Mucosa of descending colon (tissue), 3 donors: ENCODE results near the gene DCBLD1. TPM values are rescaled to one million over a fixed set of nuclear protein-coding genes. Genes with fewer than 3 reads are reported as not detected.

Source experiments
- ATAC-seq: fragments of 200-7000 bp; cut with Tn5 transposase; one replicate; pipeline ENCODE4 v1.9.1; 2020; ENCODE audit warnings: mild to moderate bottlenecking, moderate library complexity
- DNase-seq, 3 donors: peaks; one replicate each; pipeline ENCODE4 v3.0.0-alpha.2; 2020
- H3K36me3 ChIP-seq: fragments of 200-600 bp; one replicate; pipeline ENCODE4 v1.8.0; 2021; ENCODE audit warnings: low read depth, mild to moderate bottlenecking
- H3K4me1 ChIP-seq: fragments of 200-600 bp; one replicate; pipeline ENCODE4 v1.8.0; 2021; ENCODE audit warnings: low read depth, mild to moderate bottlenecking
- H3K4me3 ChIP-seq: fragments of 200-600 bp; one replicate; pipeline ENCODE4 v1.8.0; 2021; ENCODE audit warnings: mild to moderate bottlenecking
- H3K9me3 ChIP-seq: fragments of 200-600 bp; one replicate; pipeline ENCODE4 v1.8.0; 2021; ENCODE audit warnings: mild to moderate bottlenecking
- intact Hi-C, 2 donors: fragments of 100-400 bp; cut with DNase I in 1 of 2; cut with micrococcal nuclease in 1 of 2; formaldehyde crosslinking; loops; one replicate each; pipeline versions ENCODE4 v1.11.0 to v1.11.1; 2022; cut with DNase I, micrococcal nuclease
- total RNA-seq, 3 donors: library from RNA; stranded (reverse); fragmentation: NEBNext Ultra II Directional in 2 of 3; extraction: Animal tissue kit (Norgen Biotek cat#: 25700) in 2 of 3; gene quantifications; one replicate each; pipeline versions ENCODE4 v1.2.1 to v1.2.4, GENCODE V29; 2021 to 2023
- TF ChIP-seq, protein P1 (sequence below): fragments of 200-600 bp; IDR thresholded peaks from one replicate; pipeline ENCODE4 v1.8.0; 2022; ENCODE audit warnings: antibody characterized with exemption, mild to moderate bottlenecking
- donor health status: DM: no; HTN: no; CAD: no; lungs with moderate emphysema.
- donor health status: DM: no; HTN: no; CAD: no.
- donor health status: DM: no; HTN: yes; CAD: no.

Gene DCBLD1
- total RNA-seq, 3 donors from 2014 or later = 11.3 to 16.8 (median 11.4) TPM

DNA sequence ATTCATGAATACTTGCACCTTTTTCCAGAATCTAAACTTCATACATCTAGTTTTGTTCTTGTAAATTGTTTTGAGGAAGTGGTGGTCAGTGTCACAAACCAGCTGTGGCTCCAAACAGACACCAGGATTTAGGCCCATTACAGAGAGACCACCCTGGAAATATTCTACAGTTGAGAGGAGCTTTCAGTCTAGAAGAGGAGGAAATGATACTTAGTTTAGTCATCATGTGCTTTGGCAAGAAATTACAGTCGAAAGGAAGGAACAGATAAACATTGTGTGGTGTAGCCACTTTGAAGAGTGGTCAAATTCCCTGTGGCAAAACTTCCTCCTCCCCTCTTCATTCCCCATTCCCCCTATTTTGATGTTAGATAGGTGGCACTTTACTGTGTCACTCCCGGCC, 15.7 kb downstream of the DCBLD1 start:
- Histone ChIP-seq H3K4me1 (peaks cover 28% of the 10 kb centered on the region), H3K4me3 (no peak overlapping the region), H3K9me3 (no peaks in the 10 kb centered on the region), H3K36me3 (no peaks in the 10 kb centered on the region)
- intact Hi-C loops = no loop called here
- DNase-seq (no peak), ATAC-seq (peak; percentile 75)
- TF ChIP-seq, protein P1, sequence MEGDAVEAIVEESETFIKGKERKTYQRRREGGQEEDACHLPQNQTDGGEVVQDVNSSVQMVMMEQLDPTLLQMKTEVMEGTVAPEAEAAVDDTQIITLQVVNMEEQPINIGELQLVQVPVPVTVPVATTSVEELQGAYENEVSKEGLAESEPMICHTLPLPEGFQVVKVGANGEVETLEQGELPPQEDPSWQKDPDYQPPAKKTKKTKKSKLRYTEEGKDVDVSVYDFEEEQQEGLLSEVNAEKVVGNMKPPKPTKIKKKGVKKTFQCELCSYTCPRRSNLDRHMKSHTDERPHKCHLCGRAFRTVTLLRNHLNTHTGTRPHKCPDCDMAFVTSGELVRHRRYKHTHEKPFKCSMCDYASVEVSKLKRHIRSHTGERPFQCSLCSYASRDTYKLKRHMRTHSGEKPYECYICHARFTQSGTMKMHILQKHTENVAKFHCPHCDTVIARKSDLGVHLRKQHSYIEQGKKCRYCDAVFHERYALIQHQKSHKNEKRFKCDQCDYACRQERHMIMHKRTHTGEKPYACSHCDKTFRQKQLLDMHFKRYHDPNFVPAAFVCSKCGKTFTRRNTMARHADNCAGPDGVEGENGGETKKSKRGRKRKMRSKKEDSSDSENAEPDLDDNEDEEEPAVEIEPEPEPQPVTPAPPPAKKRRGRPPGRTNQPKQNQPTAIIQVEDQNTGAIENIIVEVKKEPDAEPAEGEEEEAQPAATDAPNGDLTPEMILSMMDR = no peak

DNA sequence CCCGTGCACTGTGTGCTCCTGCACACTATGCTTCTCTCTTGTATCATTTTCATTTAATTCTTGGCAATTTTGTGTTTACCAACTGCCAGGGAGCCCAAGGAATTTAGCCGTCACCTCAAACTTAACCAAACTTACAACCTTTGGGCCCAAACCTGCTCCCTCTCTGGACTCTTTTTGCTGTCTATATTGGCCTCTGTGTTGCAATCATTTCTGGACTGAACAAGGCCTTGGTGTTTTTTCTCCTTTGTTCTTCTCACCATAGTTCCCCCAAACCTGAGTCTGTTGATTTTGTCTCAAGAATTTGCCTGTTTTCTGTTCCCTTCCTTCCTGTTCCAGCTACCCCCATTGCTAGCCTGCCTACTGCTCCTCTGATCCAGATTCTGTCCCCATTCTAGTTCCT, 19.2 kb downstream of the DCBLD1 start:
- Histone ChIP-seq H3K4me3 (no peak overlapping the region), H3K4me1 (peaks cover 16% of the 10 kb centered on the region), H3K9me3 (no peaks in the 10 kb centered on the region), H3K36me3 (no peaks in the 10 kb centered on the region)
- ATAC-seq (no peak), DNase-seq (no peak)
- intact Hi-C loops = no loop called here
- TF ChIP-seq, protein P1 = no peak

DNA sequence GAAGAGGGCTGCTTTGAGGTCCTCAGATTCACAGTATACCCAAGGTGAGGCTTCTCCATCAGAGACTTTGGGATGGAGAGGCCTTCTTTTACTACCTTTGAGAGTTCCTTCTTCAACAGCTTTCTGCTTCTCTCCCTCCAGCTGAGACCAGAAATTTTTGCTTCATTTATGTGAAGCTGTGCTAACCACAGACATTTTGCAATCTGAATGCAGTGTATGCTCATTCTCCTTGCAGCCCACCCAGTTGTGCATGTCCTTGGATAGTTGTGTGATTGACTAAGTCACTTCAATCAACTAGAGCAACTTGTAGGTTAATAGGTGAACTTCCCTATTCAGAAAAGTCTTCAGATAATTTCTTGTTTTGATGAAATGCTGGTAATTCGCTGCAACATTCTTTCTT, 20.1 kb downstream of the DCBLD1 start:
- no peaks in the 10 kb centered on the region for H3K9me3 ChIP-seq
- intact Hi-C loops = no loop called here
- no peak for ATAC-seq

DNA sequence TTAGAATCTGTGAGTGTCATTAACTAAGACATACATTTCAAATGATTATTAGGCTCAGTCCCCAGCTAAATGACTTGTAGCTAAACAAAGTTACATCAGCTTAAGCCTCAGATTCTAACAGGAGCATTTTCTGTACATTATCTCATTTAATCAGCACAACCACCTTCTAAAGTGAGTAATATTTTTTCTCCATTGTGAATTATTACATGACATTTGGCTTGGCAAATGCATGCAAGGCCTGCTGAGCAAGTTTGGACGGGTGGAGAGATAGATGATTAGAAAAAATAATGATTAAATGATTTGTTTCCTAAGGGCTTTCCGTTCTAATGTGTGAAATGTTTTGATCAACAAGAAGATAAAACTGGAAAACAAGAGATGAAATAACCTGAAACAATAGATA, 20.7 kb downstream of the DCBLD1 start:
- H3K36me3 ChIP-seq = no peaks in the 10 kb centered on the region
- DNase-seq (no peak), ATAC-seq (no peak)
- no peak overlapping the region for H3K4me3 ChIP-seq
- H3K9me3 ChIP-seq = no peaks in the 10 kb centered on the region
- H3K4me1 ChIP-seq = peaks cover under 1% of the 10 kb centered on the region
- TF ChIP-seq, protein P1 = no peak
- intact Hi-C loops = no loop called here

More for the DNA sequence above, 20.1 kb downstream of the DCBLD1 start:
- TF ChIP-seq, protein P1 = no peak
- H3K4me1 ChIP-seq = peaks cover 7% of the 10 kb centered on the region
- H3K36me3 ChIP-seq = no peaks in the 10 kb centered on the region
- no peak for DNase-seq
- no peak overlapping the region for H3K4me3 ChIP-seq

DNA sequence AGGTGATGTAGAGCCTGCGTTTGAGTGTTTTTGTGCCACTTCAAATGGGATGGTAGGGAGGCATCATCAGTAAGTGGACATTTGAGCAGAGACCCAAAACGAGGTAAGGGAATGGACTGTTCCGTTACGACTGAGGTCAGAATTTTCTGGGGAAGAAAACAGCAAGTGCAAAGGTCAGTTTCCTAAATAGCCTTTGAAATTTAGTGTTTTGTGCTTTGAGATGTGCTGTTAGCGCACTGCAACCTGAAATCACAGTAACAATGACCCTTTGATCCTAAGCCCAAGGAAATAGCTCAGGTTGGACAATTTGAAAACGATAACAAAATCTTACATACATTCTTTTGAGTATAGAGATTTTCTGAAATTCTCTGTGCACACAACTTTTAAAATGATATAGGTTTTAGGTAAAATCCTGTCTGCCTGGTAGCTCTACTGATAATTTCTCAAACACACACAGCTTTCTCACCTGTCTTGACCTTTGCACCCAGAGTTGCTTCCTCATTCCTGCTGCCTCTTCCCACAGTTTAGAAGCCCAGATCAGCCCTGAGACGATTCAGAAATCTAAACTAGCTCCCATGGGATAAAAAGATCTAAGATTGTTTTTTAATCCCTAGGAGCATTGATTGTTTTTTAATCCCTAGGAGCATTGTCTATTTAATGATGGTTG, 22.1 kb downstream of the DCBLD1 start:
- TF ChIP-seq, protein P1 = no peak
- intact Hi-C loops = no loop called here
- Histone ChIP-seq H3K36me3 (no peaks in the 10 kb centered on the region), H3K4me3 (no peak overlapping the region), H3K9me3 (no peaks in the 10 kb centered on the region), H3K4me1 (no peaks in the 10 kb centered on the region)
- ATAC-seq (peak; percentile 92), DNase-seq (peak in 1 of 3 donors; percentile 67)
